Mucosa of rectum (tissue), 2 donors: Measurements from ENCODE around the gene HCAR2.
"Not testable (repeated sequence)": the region's sequence is repeated elsewhere in the genome, so short reads cannot be mapped to it uniquely, and the experiment has no call there.

ENCODE experiments used
- H3K27ac ChIP-seq, 2 donors: one replicate each; pipeline ENCODE4 v1.7.0; 2013; ENCODE audit warnings: inconsistent platforms in 2 of 2, low read depth in 2 of 2, low read length in 2 of 2
- H3K27me3 ChIP-seq, 2 donors: one replicate each; pipeline ENCODE4 v1.7.0; 2013; ENCODE audit warnings: low read length in 2 of 2; ENCODE audit not compliant: control insufficient read depth in 2 of 2, insufficient read depth in 2 of 2
- H3K36me3 ChIP-seq, 2 donors: one replicate each; pipeline ENCODE4 v1.7.0; 2013; ENCODE audit warnings: low read length in 2 of 2; ENCODE audit not compliant: control insufficient read depth in 2 of 2, insufficient read depth in 2 of 2
- H3K4me1 ChIP-seq, 2 donors: one replicate each; pipeline ENCODE4 v1.7.0; 2013; ENCODE audit warnings: low read length in 2 of 2, mild to moderate bottlenecking in 1 of 2; ENCODE audit not compliant: control insufficient read depth in 2 of 2, insufficient read depth in 2 of 2
- H3K4me3 ChIP-seq, 2 donors: one replicate each; pipeline ENCODE4 v1.7.0; 2013; ENCODE audit warnings: low read length in 2 of 2
- H3K9ac ChIP-seq, 2 donors: one replicate each; pipeline ENCODE4 v1.7.0; 2013; ENCODE audit warnings: low read length in 2 of 2, low read depth in 1 of 2, mild to moderate bottlenecking in 1 of 2
- H3K9me3 ChIP-seq, 2 donors: one replicate each; pipeline ENCODE4 v1.7.0; 2013; ENCODE audit warnings: low read length in 2 of 2; ENCODE audit not compliant: control insufficient read depth in 2 of 2
- donor health status: healthy.
- donor health status: Normal muscosa, but diverticular disease.

HCAR2 gene

GRCh38 chr12:122732611-122733010 is 29.5 kb upstream of the HCAR2 start:
- Histone ChIP-seq H3K4me3 (no peak overlapping the region), H3K27ac (no peak overlapping the region), H3K9ac (no peak overlapping the region), H3K4me1 (peaks cover 0 to 3% of the 10 kb centered on the region in 2 donors), H3K36me3 (no peaks in the 10 kb centered on the region), H3K9me3 (no peaks in the 10 kb centered on the region), H3K27me3 (no peaks in the 10 kb centered on the region)

GRCh38 chr12:122732170-122732569 is 29.0 kb upstream of the HCAR2 start:
- Histone ChIP-seq H3K9me3 (no peaks in the 10 kb centered on the region), H3K4me1 (peaks cover 0 to 3% of the 10 kb centered on the region in 2 donors), H3K27me3 (no peaks in the 10 kb centered on the region), H3K4me3 (no peak overlapping the region), H3K27ac (no peak overlapping the region), H3K9ac (no peak overlapping the region), H3K36me3 (no peaks in the 10 kb centered on the region)

- no peaks in the 10 kb centered on the region for H3K9me3 ChIP-seq
- H3K27ac ChIP-seq: no peak within 1 kb of the TSS
- no peaks in the 10 kb centered on the region for H3K27me3 ChIP-seq
- H3K4me3 ChIP-seq: peak within 1 kb of the TSS in 1 of 2 donors; percentile 44
- H3K36me3 ChIP-seq: no peaks in the 10 kb centered on the region
- H3K4me1 ChIP-seq: peaks cover 0 to 3% of the 10 kb centered on the region in 2 donors
- H3K9ac ChIP-seq: no peak within 1 kb of the TSS
Observed at GRCh38 chr12:122730215-122731014, 27.3 kb upstream of the HCAR2 start, which contains the start of gene HCAR1. HCAR1 (minus strand) TSS chr12:122730844; CDS start chr12:122730339, 505 bp downstream.

- H3K27me3 ChIP-seq: no peaks in the 10 kb centered on the region
- peaks cover 0 to 3% of the 10 kb centered on the region in 2 donors for H3K4me1 ChIP-seq
- H3K27ac ChIP-seq: no peak overlapping the region
- no peaks in the 10 kb centered on the region for H3K9me3 ChIP-seq
- no peaks in the 10 kb centered on the region for H3K36me3 ChIP-seq
- no peak overlapping the region for H3K9ac ChIP-seq
- no peak overlapping the region for H3K4me3 ChIP-seq
Observed at GRCh38 chr12:122729583-122730214, 26.5 kb upstream of the HCAR2 start.

DNA sequence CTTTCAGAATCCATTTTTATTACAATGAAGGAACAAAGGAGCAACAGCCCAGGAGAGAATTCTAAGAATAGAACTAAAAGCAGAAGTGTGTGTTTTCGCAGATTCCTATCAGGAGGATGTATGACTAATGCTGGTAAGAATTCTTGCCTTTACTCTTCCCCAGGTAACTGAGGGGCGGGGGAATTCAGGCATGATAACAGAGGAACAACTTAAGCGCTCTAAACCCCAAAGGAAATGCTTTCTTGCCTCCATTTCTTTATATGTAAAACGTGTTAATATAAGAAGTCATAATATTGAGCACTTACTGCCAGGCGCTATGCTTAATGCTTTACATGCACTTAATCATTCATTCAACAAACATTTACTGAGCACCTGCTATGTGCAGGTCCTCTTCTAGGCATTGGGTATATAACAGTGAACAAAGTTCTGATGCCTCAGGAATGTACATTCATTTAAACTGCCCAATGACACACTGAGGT is 23.0 kb upstream of the HCAR2 start:
- H3K4me1 ChIP-seq: peaks cover 0 to 3% of the 10 kb centered on the region in 2 donors
- H3K27me3 ChIP-seq: no peaks in the 10 kb centered on the region
- no peaks in the 10 kb centered on the region for H3K9me3 ChIP-seq
- H3K9ac ChIP-seq: no peak overlapping the region
- no peaks in the 10 kb centered on the region for H3K36me3 ChIP-seq
- H3K4me3 ChIP-seq: no peak overlapping the region
- H3K27ac ChIP-seq: no peak overlapping the region

DNA sequence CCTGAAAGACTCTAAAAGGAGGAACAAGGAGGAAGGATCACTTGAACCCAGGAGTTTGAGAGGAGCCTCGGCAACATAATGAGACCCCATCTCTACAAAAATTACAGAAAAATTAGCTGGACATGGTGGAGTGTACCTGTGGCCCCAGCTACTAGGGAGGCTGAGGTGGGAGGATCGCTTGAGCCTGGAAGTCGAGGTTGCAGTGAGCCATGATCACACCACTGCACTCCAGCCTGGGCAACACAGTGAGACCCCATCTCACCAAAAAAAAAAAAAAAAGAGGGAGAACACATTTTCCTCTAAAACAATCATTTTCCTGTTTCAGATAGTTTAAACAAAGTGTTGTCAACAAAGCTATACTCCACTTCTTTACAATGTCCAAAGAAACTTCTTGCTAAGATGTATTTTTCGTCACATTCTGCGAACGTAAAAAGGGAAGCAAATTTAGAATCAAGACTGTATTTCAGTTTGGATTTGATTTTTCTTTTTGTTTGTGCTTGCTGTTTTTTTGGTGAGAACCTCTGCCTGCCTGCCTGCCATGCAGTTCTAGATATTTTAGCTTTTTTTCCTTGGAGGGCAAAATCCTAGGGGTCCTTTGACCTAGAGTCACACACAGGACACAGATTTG is 22.4 kb upstream of the HCAR2 start:
- H3K9ac ChIP-seq: no peak overlapping the region
- no peaks in the 10 kb centered on the region for H3K36me3 ChIP-seq
- no peak overlapping the region for H3K4me3 ChIP-seq
- H3K4me1 ChIP-seq: peaks cover 0 to 3% of the 10 kb centered on the region in 2 donors
- H3K27ac ChIP-seq: no peak overlapping the region
- H3K27me3 ChIP-seq: no peaks in the 10 kb centered on the region
- H3K9me3 ChIP-seq: no peaks in the 10 kb centered on the region

DNA sequence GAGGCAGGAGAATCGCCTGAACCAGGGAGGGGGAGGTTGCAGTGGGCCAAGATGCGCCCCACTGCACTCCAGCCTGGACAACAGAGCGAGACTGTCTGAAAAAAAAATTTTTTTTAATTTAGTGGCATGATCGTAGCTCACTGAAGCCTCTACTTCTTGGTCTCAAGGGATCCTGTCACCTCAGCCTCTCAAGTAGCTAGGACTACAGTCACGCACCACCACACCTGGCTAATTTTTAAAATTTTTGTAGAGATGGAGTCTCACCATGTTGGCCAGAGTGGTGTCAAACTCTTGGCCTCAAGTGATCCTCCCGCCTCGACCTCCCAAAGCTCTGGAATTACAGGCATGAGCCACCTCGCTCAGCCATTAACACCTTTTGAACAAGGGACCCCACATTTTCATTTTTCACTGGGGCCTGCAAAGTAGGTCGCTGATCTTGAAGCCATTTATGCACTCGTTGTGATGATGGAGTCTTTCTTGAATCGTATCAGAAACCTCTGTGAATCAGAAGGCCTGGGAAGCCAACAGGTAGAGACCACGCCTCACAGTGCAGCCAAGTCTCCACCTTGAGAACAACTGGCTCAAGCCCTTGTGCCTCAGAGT is 21.6 kb upstream of the HCAR2 start:
- Histone ChIP-seq H3K27me3 (no peaks in the 10 kb centered on the region), H3K36me3 (no peaks in the 10 kb centered on the region), H3K27ac (no peak overlapping the region), H3K4me3 (no peak overlapping the region), H3K4me1 (no peaks in the 10 kb centered on the region), H3K9me3 (no peaks in the 10 kb centered on the region), H3K9ac (no peak overlapping the region)

DNA sequence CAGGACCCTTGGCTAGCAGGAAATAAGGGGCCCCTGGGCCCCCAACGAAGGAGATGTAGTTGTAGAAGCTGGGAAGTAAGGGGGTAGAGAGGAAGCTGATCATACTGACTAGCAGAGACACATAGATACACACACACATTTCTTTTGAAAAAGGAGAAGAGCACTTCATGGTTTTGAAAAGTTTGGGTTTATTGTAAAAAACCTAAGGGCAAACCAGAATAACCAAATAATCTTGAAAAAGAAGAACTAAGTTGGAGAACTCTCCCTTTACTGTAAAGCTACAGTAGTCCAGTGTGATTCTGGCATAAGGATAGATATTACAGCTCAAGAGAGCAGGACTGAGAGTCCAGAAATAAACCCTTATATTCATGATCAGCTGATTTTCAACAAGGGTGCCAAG is 19.2 kb upstream of the HCAR2 start:
- H3K27ac ChIP-seq: no peak overlapping the region
- H3K4me3 ChIP-seq: no peak overlapping the region
- H3K9me3 ChIP-seq: no peaks in the 10 kb centered on the region
- H3K9ac ChIP-seq: no peak overlapping the region
- no peaks in the 10 kb centered on the region for H3K27me3 ChIP-seq
- H3K4me1 ChIP-seq: no peaks in the 10 kb centered on the region
- no peaks in the 10 kb centered on the region for H3K36me3 ChIP-seq

DNA sequence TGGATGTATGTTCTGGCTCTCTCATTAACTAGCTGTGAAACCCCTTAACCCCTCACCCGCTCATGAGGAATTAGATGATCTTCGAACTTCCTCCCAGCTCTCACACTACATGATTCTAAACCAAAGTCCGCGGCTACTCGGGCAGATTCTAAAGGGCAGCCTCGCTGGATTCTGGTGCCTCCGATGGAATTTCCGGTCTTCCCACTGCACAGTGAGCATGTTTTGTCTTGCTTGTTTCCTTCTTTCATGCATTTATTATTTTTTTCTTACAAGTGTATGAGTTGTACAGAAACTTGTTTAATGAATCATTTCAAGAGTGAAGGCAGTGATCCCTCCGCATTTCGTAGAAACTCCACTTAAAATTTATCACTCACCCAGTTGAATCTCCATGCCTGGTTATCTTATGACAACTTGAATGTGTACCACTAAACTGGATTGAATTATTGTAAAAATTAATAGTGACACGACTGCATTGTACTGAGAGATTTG is 17.9 kb upstream of the HCAR2 start:
- Histone ChIP-seq H3K9ac (no peak overlapping the region), H3K4me3 (no peak overlapping the region), H3K9me3 (no peaks in the 10 kb centered on the region), H3K4me1 (no peaks in the 10 kb centered on the region), H3K27ac (no peak overlapping the region), H3K36me3 (no peaks in the 10 kb centered on the region), H3K27me3 (no peaks in the 10 kb centered on the region)

DNA sequence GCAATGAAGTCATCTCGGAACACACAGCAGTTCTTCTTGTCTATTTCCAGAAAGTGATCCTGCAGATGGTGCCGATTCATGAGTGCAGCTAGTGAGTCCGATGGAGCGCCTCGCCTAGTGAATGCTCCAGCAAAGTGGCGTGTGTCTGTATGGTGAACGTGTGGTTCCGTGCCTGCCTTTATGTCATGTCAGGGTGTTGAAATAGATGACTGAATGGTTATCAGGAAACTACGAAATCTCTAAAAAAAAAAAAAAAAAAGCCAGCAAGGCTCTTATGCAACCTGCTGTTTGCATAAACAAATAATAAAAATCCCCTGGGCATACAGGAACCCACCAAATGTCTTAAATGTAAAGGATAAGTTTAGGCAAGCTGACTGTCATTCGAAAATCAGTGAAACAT is 13.5 kb upstream of the HCAR2 start, which contains the start of gene HCAR3:
HCAR3 (minus strand) TSS at position 154 of the 400 bp plus-strand sequence; CDS start at position 80, 74 bp downstream.
- not testable (repeated sequence) for H3K9ac ChIP-seq, H3K36me3 ChIP-seq, H3K9me3 ChIP-seq, H3K27me3 ChIP-seq, H3K4me3 ChIP-seq, H3K4me1 ChIP-seq, H3K27ac ChIP-seq
